Stimulated activated CD4-positive, alpha-beta T cell treated with anti-CD3 and anti-CD28 coated beads, Interleukin-1b, Interleukin-23, amount 100 ng/mL, for 48 hours (primary cell): Measurements from ENCODE around the gene SPCS3.
A peak's percentile ranks its signal among the peaks of the same experiment; 100 is the strongest.
"Not testable (repeated sequence)": the region's sequence is repeated elsewhere in the genome, so short reads cannot be mapped to it uniquely, and the experiment has no call there.

Source experiments
- DNase-seq: peaks from one replicate; pipeline ENCODE4 v3.0.0-alpha.2; 2020

The SPCS3 gene

DNA sequence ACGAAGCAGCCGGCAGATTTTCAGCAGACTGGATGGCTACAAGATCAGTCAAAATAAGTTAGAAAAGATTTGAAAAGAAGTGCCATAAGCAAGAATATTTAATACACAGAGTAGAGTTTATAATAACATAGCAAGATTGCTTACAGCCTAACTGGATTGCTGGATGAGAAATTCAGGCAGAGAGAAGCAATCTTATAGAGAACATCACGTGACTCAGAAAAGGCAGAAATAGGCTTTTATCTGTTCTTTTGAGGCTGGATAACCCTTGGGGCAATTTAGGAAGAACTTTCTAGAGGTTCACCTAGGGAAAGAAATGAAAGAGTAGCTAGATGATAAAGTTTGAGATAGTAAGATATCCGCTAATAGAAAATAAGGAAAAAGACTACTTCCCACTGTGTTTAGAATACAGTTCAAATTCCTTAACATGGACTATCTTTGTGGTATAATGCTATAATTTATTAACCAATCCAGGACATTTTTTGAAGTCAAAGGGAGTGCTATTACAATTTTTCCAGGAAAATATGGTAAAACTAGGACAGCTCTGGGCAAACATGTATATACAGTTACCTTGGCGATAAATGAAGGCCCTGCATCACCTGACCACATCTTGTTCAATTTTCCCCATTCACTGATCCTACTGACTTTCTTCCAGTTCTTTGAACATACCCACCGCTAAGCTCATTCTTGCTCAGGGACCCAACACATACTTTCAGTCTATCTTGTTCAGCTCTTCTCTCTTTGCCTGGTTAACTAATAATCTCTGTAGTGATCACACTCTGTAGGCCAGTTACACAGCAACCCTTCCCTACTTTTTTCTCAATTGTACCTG lies 12.7 kb upstream of the SPCS3 start:
- DNase-seq = no peak

DNA sequence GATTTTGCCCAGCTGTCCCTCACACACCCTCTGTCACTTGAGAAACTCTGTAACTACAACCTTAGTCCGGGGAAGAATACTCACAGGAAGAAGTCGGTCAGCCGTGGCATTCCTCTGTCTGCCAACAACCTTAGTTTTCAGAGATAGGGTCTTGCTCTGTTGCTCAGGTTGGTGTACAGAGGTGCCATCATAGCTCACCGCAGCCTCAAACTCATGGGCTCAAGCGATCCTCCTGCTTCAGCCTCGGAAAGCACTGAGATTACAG lies 12.2 kb upstream of the SPCS3 start:
- no peak for DNase-seq

DNA sequence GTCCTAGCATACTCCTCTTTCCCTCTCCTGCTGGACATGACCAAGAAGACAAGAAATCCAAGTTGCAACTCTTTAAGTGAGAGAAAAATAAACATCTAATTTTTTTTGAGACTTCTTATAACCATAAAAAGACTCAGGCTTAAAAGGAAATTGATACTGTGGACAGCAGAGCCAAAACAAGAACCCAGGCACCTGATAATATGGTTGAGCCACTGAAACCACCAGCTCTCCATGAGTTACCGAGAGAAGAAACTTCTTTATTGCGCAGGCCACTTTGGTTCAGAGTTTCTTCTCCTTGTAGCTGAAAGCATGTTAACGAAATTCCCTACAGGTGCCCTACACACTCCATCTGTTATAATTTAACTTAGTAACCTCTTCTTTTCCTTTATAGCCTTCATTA lies 11.3 kb upstream of the SPCS3 start:
- DNase-seq = no peak

DNA sequence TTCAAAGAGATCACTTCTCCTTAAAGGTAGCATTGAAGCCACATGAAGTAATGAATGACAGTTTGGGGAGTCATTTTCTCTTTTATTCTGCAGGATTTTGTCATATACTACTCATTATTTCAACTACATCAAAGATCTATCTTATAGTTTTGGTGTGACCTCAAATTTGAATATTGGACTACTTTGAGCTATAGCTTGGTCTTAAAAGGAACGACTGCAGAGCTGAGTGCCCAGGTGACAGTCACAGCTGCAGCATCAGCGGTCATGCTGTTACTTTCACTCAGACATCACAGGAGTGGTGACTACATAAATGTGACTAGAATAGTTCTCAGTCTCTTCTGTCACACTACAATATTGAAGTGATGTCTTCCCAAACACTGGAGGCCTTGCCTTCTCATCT lies 10.7 kb upstream of the SPCS3 start:
- DNase-seq = peak; percentile 12

DNA sequence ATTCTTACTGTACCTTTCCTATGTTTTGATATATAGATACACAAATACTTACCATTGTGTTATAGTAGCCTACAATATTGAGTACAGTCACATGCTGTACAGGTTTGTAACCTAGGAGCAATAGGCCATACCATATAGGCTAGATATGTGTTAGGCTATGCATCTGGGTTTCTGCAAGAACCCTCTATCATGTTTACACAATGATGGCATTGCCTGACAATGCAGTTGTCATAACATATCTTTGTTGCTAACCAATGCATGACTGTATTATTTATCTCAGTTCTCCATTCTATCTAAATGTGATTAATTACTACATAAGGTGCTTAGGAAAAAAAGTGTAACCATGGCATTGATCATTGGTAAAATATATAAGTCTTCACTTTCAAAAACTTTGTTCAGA lies 10.0 kb upstream of the SPCS3 start:
- DNase-seq = no peak

DNA sequence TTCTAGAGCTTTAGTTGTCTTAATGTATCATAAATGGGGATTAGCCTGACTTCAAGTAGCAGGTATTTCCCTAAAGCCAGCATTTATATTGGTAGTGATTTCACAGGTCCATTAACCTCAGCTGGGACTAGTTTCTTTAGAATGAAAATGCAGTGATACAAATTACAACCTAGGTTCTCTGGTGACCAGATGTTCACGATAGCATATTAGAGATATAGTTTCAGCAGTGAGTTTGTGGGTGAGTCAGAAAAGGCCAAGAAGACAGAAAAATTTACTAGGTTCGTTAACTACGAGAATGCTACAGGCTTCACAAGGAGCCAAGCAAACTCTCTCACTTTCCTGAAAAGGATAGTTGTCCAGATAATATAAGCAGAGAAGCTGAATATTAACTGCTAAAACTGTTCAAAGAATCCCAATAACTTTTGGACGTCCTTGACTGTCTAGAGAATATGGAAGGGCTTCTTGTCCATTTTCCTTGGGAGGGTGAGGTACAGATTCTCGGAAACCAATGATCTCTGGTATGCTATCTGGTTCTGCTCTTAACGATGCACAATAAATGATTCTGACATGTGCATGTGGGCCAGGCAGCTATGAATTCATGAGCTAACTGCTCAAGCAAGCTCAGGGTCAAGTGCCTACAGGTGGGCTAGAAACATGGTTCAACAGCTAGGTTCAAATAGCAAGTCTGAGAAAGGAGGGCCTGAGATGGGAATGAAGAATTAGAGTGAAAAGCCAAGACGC lies 6.0 kb upstream of the SPCS3 start:
- DNase-seq = no peak

DNA sequence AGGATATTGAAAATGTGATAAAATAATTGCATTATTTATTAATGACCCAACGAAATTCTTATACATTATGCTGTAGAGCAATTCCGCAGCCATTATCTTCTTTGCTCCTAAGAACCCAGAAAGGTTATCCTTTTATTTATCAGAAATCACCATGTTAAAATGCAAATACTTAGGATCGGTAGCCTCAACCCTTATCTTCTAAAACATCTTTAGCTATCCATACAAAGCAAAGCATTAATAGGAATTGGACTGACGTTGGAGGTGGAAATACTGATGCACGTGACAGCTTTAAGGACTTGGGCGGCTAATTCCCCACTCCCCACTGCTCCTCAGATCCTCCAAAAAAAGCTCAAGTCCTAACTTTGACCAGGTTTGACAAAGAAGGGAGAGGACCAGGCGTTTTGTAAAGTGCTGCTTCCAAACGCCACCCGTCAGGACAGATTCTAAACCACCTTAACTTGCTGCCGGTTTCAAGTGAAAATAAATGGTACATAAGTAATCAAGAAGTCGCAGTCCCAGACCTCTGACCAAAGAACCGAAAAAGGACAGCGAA lies 539 bp upstream of the SPCS3 start:
- DNase-seq = no peak

DNA sequence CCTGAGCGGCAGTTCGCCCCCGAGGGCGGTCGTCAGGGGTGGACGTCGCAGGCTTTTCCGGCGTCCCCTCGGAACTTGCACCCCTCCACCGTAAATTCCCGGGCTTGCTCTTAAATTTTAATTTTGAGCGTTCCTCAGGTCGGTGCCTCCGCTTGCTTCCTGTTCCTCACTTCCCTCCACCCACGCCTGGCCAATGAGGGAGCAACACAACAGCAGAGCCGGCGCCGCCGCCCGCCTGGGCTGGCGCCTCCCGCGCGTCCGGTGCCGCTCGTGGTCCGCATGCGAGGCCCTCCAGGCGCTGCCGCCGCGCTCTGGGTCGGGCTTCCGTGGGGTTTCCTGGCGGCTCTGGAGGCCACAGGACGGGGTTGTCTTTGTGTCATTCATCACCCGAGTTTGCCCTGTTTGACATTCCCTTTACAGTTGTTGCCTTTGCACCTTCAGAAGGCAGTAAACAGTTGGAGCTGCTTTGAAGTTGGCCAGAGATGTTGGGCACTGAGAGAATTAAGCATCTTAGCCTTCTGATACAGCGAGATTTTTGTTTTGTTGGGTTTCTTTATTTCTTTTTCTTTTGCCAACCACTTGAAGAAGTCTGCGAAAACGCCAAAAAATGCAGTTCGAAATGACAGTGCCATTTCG lies 692 bp downstream of the SPCS3 start:
- peak; percentile 89 for DNase-seq

DNA sequence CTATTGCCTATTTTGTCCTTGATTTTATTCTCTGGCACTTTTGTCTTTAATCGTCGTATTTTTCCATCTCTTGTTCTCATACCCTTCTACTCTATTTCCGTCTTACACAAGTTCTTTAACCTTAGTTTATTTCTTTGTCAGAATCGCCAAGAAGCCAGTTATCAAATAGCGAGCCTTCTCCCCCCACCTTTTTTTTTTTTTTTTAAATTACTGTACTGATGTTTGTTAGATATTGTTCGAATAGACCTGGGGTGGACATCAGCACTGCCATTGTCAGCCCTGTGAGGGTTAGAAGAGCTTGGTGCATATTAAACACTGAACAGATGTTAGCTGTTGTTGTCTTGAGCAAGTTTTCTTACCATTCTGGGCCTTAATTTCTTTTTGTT lies 1.2 kb downstream of the SPCS3 start:
- DNase-seq = no peak

DNA sequence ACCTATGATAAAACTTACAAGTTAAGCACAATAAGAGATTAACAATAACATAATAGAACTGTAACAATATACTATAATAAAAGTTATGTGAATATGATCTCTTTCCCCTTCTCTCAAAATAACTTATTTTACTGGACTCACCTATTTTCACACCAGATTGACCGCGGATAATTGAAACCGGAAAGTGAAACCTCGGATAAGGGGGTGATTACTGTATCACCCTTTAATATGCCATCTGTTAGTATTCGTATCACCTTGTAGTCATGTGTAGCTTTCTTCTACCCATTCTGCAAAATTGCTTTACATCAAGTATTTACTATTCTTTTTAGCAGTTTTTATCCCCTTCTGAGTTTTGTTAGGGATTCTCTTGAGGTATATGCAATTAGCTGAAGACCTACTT lies 1.8 kb downstream of the SPCS3 start:
- no peak for DNase-seq

DNA sequence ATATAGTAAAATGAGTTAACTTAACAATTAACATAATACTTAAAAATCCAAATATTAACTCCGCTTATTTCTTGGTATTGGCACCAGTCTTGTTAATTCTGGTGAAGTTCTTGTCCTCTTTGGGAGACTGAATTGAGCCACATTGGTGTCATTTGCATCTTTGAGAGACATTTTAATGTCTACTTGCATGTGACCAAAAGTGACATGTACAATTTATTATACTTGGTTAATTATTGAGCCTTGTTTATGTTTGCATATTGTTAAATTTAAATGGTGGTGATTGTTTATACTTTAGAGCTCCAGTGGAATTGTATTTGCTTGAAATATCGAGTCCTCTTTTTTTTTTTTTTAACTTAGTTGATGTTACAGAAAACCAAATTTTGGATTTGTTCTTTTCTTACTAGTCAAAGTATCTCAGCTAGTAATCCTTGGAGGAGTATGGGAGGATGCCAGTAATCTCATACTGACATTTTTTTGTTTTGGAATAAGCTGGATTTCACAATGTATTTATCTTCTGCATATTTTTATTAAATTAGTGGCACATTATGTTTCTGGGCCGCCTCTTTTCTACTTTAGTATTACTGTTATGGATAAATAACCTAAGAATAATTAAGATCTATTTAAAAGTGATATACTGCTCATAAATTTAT lies 3.9 kb downstream of the SPCS3 start:
- no peak for DNase-seq

DNA sequence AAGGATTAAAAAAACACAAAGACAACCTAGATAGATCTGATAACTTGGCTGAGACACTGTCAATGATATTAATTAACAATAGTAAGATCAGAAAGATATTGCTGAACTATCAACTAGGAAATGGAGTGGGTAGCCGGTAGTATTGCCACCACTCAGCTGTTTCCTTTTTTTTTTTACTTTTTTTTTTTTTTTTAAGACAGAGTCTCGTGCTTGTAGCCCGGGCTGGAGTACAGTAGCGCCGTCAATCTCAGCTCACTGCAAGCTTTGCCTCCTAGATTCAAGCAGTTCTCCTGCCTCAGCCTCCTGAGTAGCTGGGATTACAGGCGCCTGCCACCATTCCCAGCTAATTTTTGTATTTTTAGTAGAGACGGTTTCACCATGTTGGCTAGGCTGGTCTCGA lies 5.1 kb downstream of the SPCS3 start:
- not testable (repeated sequence) for DNase-seq

DNA sequence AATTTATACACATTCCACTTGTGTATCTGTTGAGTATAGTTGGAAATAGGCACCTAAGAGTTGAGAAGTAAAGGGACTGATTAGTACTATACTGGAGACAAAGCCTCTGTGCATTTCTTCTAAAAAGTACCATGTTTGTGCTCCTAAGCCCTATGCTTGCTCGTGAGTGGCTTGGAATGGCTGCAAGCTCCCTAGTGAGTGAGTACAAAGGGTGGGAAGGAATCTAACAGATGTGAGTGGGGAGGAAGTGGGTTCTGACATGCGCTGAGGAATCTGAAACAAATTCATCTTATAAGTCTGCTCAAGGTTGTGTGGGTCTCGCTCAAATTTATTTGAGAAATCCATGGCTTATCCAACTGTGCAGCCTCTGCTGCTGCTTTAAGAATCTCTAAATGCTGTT lies 13.3 kb downstream of the SPCS3 start:
- DNase-seq = no peak

DNA sequence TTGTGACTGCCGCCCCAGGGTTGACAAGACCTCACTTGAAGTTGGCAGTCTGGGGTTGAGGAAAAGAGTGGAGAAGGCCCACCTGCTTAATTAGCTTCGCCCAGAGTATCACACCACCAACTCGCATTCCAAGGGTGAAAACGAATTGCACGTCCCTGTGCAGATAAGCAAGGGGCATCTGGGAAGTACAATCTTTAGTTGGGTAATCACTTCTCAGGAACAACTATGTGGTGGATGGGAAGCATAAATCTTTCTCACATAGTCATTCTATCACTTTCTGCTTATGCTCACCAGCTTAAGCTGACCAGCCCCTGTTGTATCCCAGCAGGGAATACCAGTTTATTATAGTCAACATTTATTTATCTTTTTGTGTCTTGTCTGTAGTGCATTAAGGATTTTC lies 14.3 kb downstream of the SPCS3 start:
- no peak for DNase-seq

DNA sequence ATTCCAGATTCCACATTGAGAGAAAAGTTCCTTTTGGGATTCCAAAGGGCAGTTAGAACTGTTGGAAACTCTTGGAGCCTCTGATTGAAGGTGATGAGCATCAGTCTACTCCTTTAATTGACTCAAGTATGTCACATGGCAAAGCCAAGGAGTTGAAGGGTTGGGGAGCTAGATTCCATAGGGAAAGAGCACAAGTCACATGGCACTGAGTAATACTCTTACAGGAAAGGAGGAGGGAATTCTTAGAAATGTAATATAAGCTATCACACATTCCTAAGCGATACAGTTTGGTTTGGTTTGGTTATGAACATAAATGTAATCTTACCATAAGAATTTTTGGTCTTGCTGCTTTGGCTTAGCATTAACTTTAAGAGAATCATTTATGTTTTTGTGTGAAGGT lies 15.7 kb downstream of the SPCS3 start:
- DNase-seq = no peak

DNA sequence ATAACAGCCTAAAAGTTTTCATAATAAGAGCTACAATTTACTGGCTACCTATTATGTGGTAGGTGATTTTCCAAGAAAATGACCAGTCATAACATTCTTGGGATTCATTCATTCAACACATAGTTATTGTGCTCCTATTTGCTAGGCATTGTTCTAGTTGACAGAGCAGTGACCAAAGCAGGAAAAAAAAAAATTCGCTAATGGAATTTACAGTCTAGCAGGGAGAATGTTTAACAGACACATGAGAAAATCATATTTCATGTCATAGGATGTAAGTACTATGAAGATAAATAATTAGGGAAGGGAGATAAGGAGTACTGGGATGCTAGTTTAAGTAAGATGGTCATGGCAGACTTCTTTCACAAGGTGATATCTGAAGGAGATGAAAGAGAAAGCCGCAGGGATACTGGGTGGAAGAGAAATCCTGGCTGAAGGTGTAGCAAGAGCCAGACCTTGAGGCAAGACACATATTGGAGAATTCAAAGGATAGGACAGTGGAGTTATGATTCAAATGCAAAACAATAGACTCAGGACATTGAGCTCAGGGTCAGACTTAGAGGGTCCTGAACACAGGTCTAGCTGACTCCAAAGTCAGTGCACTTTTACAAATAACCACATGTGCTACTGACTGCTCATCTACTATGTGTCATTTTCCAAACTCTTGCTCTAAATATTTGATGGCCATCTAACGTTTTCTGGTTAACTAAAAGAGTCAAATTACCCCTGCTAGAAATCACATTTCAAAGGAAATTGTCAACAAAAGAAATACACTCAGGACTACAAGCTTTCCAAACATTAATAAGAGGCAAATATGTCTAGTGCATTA lies 20.4 kb downstream of the SPCS3 start:
- no peak for DNase-seq

DNA sequence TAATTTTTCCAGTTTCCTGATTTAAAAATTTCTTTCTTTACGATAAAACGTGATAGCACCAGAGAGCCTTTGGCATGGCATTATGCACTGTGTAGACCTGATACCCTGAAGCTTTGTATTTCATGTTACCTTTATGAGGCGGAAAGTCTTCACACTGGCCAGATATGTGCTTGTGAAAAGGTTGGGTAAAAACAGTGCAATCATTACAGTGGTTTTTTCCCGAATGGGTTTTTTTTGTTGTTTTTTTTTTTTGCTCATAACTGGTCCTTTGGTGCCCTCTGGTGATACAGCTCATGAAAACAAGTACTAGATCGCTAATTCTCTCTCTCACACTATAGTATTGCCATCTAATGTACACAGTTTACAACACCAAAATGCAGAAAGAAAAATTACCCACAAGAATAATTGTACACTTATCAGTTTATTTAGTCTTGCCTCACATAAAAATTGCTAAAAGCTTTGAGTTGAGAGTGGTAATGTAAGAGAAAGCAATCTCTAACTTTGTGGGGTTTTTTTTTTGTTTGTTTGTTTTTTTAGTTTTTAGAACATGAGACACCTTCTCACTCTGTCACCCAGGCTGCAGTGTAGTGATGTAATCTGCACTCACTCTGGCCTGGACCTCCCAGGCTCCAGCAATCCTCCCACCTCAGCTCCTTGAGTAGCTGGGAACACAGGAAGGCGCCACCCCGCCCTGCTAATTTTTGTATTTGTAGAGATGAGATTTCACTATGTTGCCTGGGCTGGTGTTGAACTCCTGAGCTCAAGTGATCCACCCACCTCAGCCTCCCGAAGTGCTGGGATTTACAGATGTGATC lies 21.3 kb downstream of the SPCS3 start:
- DNase-seq = no peak

DNA sequence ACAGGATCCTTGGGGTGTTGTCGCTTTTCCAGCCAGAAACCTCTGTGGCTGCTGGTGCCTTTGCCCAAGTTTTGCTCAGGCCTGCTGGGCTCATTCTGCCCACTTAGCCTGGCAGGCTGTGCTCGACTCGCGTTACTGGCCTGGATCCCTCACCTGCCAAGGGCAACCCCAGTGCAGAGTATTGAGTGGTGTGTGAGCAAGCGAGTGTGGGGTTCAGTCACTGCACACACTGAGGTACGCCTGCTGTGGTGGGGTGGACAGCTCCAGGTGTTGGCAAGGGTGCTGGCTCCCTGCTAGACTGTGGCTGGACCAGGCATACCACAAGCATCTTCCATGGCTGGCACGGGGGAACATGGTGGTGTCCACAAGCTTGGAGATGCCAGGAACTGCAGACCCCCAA lies 22.6 kb downstream of the SPCS3 start:
- no peak for DNase-seq

DNA sequence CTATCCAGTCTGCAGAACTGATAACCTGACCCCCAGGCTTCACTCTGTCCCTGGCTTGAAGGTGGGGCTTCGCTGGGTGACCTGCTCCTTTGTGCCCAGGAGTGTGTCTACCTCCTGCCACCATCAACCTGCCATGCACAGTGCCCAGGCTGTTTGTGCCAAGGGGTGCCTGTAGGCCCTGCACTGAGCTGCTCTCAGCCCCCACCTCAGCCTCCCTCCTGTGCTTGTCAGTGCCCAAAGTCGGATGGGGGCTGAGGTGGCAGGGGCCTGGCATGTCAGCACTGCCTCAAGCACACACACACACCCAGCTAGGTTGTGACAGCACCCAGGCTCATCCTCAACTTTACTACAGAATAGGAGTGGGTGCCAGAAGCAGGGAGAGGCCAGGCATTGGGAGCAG lies 23.5 kb downstream of the SPCS3 start:
- no peak for DNase-seq

DNA sequence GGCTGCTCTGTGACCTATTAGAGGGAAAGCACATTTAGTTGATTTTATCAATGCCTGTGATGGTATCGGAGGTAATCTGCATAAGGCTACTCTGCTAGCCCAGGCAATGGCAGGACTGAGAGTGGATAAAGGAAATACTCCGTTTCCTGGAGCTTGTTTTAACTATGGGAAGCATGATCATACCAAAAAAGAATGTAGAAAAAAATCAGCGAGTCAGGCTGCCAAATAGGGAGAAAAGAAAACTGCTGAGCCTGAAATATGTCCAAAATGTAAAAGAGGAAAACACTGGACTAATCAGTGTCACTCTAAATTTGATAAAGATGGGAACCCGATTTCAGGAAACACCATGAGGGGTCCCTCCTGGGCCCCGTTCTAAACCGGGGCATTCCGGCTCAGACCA lies 25.6 kb downstream of the SPCS3 start:
- DNase-seq = not testable (repeated sequence)

DNA sequence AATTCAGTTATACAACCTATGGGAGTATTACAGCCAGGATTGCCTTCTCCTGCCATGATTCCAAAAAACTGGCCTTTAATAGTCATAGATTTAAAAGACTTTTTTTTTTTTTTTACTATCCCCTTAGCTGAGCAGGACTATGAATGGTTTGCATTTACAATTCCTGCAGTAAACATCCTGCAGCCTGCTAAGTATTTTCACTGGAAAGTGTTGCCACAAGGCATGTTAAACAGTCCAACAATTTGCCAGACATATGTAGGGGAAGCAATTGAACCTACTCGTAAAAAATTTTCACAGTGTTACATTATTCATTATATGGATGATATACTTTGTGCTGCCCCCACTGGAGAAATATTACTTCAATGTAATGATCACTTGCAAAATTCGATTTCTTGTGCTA lies 27.1 kb downstream of the SPCS3 start:
- DNase-seq = not testable (repeated sequence)

DNA sequence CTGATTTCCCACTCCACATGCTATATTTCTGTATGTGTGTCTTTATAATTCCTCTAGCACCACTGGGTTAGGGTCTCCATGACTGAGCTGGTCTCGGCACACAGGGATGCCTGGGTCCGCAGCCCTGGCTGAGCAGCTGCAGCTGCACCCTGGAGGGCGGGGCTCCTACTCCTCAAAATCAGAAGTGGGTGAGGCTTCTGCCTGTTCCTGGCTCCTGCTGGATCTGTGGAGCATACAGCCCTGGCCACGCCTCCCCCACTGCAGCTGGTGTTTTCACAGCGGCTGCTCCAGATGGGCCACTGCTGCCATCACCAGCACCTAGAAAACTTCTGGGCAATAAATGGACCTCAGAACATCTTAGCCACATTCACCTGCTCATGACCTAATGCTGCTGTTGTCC lies 30.9 kb downstream of the SPCS3 start:
- DNase-seq = no peak
